Measurements from ENCODE around the gene VGLL2.

DNA sequence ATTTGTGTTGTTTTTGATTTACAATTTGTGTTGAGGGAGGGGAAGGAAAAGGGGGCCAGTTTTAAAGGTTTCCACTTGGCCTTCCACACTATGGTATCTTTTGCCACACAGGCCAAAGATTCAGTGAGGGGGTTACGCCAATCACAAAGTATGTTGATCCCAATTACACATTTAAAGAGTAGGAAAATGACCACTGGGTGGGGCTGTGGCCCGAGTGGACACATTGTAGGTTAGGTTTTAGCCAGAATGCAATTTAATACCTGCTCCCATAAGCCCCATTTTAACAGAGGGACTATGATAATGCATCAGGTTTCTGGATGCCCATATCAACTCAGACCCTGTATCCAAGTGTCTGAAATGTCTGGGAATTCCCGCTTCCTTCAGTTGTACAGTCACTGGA, 15.6 kb downstream of the VGLL2 start:
- TF ChIP-seq, protein P1, sequence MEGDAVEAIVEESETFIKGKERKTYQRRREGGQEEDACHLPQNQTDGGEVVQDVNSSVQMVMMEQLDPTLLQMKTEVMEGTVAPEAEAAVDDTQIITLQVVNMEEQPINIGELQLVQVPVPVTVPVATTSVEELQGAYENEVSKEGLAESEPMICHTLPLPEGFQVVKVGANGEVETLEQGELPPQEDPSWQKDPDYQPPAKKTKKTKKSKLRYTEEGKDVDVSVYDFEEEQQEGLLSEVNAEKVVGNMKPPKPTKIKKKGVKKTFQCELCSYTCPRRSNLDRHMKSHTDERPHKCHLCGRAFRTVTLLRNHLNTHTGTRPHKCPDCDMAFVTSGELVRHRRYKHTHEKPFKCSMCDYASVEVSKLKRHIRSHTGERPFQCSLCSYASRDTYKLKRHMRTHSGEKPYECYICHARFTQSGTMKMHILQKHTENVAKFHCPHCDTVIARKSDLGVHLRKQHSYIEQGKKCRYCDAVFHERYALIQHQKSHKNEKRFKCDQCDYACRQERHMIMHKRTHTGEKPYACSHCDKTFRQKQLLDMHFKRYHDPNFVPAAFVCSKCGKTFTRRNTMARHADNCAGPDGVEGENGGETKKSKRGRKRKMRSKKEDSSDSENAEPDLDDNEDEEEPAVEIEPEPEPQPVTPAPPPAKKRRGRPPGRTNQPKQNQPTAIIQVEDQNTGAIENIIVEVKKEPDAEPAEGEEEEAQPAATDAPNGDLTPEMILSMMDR (IDR thresholded peaks at IDR 0.05): no peak
- TF ChIP-seq EP300 (IDR thresholded peaks at IDR 0.05) (no peak), POLR2A (IDR thresholded peaks at IDR 0.05; ENCODE audit: low read depth) (no peak), POLR2AphosphoS5 (IDR thresholded peaks at IDR 0.05) (no peak)
